Measurements from ENCODE around the gene SLC6A17.

SLC6A17 gene

DNA sequence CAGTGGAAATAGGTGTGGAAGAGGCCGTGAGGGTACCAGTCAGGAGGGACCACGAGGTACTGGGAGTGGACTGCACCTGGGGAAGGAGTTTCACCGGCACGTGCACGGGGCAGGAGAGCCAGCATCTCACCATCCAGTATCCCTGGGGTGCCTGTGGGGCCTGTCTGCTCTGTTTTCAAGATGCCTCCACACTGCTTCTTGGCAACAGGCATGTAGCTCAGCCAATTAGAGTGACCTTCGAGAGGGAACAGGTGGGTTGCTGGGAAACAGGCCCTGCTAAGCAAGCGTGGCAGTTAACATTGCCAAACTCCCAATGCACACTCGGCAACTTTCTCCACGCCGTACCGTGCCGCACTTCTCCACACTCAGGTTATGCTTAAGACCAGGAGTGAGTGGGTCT, 77.5 kb downstream of the SLC6A17 start:
- no peak overlapping the region for H3K4me3 ChIP-seq (ENCODE audit: low read length in 2 of 2)
- H3K9ac ChIP-seq (ENCODE audit: low read depth in 1 of 2, low read length in 2 of 2): no peak overlapping the region
- H3K4me1 ChIP-seq (ENCODE audit: control insufficient read depth in 2 of 2, insufficient read depth in 2 of 2, low read length in 2 of 2): no peaks in the 10 kb centered on the region
- no peak overlapping the region for H3K27ac ChIP-seq (ENCODE audit: low read depth in 2 of 2, low read length in 2 of 2)
- no peaks in the 10 kb centered on the region for H3K27me3 ChIP-seq (ENCODE audit: control insufficient read depth in 2 of 2, insufficient read depth in 2 of 2, low read length in 2 of 2)
- H3K9me3 ChIP-seq (ENCODE audit: control insufficient read depth in 2 of 2, low read length in 2 of 2): no peaks in the 10 kb centered on the region
- peaks cover 3 to 9% of the 10 kb centered on the region in 2 donors for H3K36me3 ChIP-seq (ENCODE audit: control insufficient read depth in 2 of 2, insufficient read depth in 2 of 2, low read length in 2 of 2)

- Histone ChIP-seq H3K4me3 (ENCODE audit: low read length in 2 of 2) (no peak overlapping the region), H3K27ac (ENCODE audit: low read depth in 2 of 2, low read length in 2 of 2) (no peak overlapping the region), H3K27me3 (ENCODE audit: control insufficient read depth in 2 of 2, insufficient read depth in 2 of 2, low read length in 2 of 2) (no peaks in the 10 kb centered on the region), H3K36me3 (ENCODE audit: control insufficient read depth in 2 of 2, insufficient read depth in 2 of 2, low read length in 2 of 2) (peaks cover 3 to 8% of the 10 kb centered on the region in 2 donors), H3K9me3 (ENCODE audit: control insufficient read depth in 2 of 2, low read length in 2 of 2) (no peaks in the 10 kb centered on the region), H3K4me1 (ENCODE audit: control insufficient read depth in 2 of 2, insufficient read depth in 2 of 2, low read length in 2 of 2) (no peaks in the 10 kb centered on the region), H3K9ac (ENCODE audit: low read depth in 1 of 2, low read length in 2 of 2) (no peak overlapping the region)
Measured at GRCh38 chr1:110228381-110228780, 78.1 kb downstream of the SLC6A17 start.

DNA sequence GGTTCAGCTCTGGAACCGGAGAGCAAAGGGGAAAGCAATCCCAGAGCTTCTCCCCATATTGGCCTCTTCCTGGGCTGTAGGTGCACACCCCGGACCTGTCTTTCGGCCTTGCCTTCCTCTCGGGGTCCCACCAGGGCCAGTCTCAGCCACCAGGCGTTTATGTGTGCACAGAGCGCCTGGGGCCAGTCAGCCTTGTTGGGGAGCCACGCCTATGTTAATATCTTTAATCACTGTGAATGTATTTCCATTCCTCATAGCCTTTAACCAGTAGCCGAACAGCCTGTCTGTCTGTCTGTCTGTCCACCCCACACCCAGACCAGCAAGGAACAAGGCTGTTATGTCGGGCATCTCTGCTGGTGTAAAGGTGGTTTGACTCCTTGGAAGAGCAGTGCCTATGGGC, 78.6 kb downstream of the SLC6A17 start:
- Histone ChIP-seq H3K4me3 (ENCODE audit: low read length in 2 of 2) (no peak overlapping the region), H3K27me3 (ENCODE audit: control insufficient read depth in 2 of 2, insufficient read depth in 2 of 2, low read length in 2 of 2) (no peaks in the 10 kb centered on the region), H3K4me1 (ENCODE audit: control insufficient read depth in 2 of 2, insufficient read depth in 2 of 2, low read length in 2 of 2) (no peaks in the 10 kb centered on the region), H3K9me3 (ENCODE audit: control insufficient read depth in 2 of 2, low read length in 2 of 2) (no peaks in the 10 kb centered on the region), H3K36me3 (ENCODE audit: control insufficient read depth in 2 of 2, insufficient read depth in 2 of 2, low read length in 2 of 2) (peaks cover 3 to 8% of the 10 kb centered on the region in 2 donors), H3K9ac (ENCODE audit: low read depth in 1 of 2, low read length in 2 of 2) (no peak overlapping the region), H3K27ac (ENCODE audit: low read depth in 2 of 2, low read length in 2 of 2) (no peak overlapping the region)

- H3K27me3 ChIP-seq (ENCODE audit: control insufficient read depth in 2 of 2, insufficient read depth in 2 of 2, low read length in 2 of 2): no peaks in the 10 kb centered on the region
- H3K36me3 ChIP-seq (ENCODE audit: control insufficient read depth in 2 of 2, insufficient read depth in 2 of 2, low read length in 2 of 2): peaks cover 3 to 8% of the 10 kb centered on the region in 2 donors
- no peak overlapping the region for H3K4me3 ChIP-seq (ENCODE audit: low read length in 2 of 2)
- H3K9me3 ChIP-seq (ENCODE audit: control insufficient read depth in 2 of 2, low read length in 2 of 2): no peaks in the 10 kb centered on the region
- no peaks in the 10 kb centered on the region for H3K4me1 ChIP-seq (ENCODE audit: control insufficient read depth in 2 of 2, insufficient read depth in 2 of 2, low read length in 2 of 2)
- H3K9ac ChIP-seq (ENCODE audit: low read depth in 1 of 2, low read length in 2 of 2): no peak overlapping the region
- H3K27ac ChIP-seq (ENCODE audit: low read depth in 2 of 2, low read length in 2 of 2): no peak overlapping the region
Measured at GRCh38 chr1:110229348-110230001, 79.2 kb downstream of the SLC6A17 start.

GRCh38 chr1:110230381-110231199, 80.3 kb downstream of the SLC6A17 start:
- Histone ChIP-seq H3K27me3 (ENCODE audit: control insufficient read depth in 2 of 2, insufficient read depth in 2 of 2, low read length in 2 of 2) (no peaks in the 10 kb centered on the region), H3K9me3 (ENCODE audit: control insufficient read depth in 2 of 2, low read length in 2 of 2) (no peaks in the 10 kb centered on the region), H3K36me3 (ENCODE audit: control insufficient read depth in 2 of 2, insufficient read depth in 2 of 2, low read length in 2 of 2) (peaks cover 3 to 8% of the 10 kb centered on the region in 2 donors), H3K9ac (ENCODE audit: low read depth in 1 of 2, low read length in 2 of 2) (no peak overlapping the region), H3K27ac (ENCODE audit: low read depth in 2 of 2, low read length in 2 of 2) (no peak overlapping the region), H3K4me1 (ENCODE audit: control insufficient read depth in 2 of 2, insufficient read depth in 2 of 2, low read length in 2 of 2) (peaks cover 0 to 3% of the 10 kb centered on the region in 2 donors), H3K4me3 (ENCODE audit: low read length in 2 of 2) (no peak overlapping the region)

GRCh38 chr1:110233861-110234260, 83.6 kb downstream of the SLC6A17 start:
- H3K4me3 ChIP-seq (ENCODE audit: low read length in 2 of 2): no peak overlapping the region
- H3K36me3 ChIP-seq (ENCODE audit: control insufficient read depth in 2 of 2, insufficient read depth in 2 of 2, low read length in 2 of 2): peaks cover 3 to 4% of the 10 kb centered on the region in 2 donors
- no peak overlapping the region for H3K9ac ChIP-seq (ENCODE audit: low read depth in 1 of 2, low read length in 2 of 2)
- no peaks in the 10 kb centered on the region for H3K9me3 ChIP-seq (ENCODE audit: control insufficient read depth in 2 of 2, low read length in 2 of 2)
- H3K4me1 ChIP-seq (ENCODE audit: control insufficient read depth in 2 of 2, insufficient read depth in 2 of 2, low read length in 2 of 2): peaks cover 0 to 12% of the 10 kb centered on the region in 2 donors
- no peak overlapping the region for H3K27ac ChIP-seq (ENCODE audit: low read depth in 2 of 2, low read length in 2 of 2)
- H3K27me3 ChIP-seq (ENCODE audit: control insufficient read depth in 2 of 2, insufficient read depth in 2 of 2, low read length in 2 of 2): no peaks in the 10 kb centered on the region

DNA sequence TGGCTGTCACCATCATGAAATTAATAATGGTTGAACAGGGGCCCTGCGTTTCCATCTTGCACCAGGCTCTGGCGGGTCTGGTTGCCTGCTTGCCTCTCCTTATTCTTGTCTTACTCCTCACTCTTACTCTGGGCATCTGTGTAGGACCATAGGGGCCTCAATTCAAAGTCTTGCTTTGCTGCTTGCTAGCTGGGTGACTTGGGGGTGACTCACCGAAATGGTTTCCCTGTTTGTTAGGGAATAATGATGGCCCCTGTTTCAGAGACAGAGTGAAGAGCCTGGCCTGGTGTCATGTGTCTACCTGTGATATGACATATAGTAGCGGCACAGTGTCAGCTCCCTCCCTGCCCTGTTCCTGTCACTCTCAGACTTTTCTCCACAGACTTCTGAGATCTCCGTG, 84.4 kb downstream of the SLC6A17 start:
- H3K9me3 ChIP-seq (ENCODE audit: control insufficient read depth in 2 of 2, low read length in 2 of 2): no peaks in the 10 kb centered on the region
- peaks cover 0 to 12% of the 10 kb centered on the region in 2 donors for H3K4me1 ChIP-seq (ENCODE audit: control insufficient read depth in 2 of 2, insufficient read depth in 2 of 2, low read length in 2 of 2)
- no peak overlapping the region for H3K4me3 ChIP-seq (ENCODE audit: low read length in 2 of 2)
- no peak overlapping the region for H3K27ac ChIP-seq (ENCODE audit: low read depth in 2 of 2, low read length in 2 of 2)
- H3K27me3 ChIP-seq (ENCODE audit: control insufficient read depth in 2 of 2, insufficient read depth in 2 of 2, low read length in 2 of 2): no peaks in the 10 kb centered on the region
- H3K36me3 ChIP-seq (ENCODE audit: control insufficient read depth in 2 of 2, insufficient read depth in 2 of 2, low read length in 2 of 2): peaks cover 3 to 4% of the 10 kb centered on the region in 2 donors
- H3K9ac ChIP-seq (ENCODE audit: low read depth in 1 of 2, low read length in 2 of 2): no peak overlapping the region

- no peaks in the 10 kb centered on the region for H3K27me3 ChIP-seq (ENCODE audit: control insufficient read depth in 2 of 2, insufficient read depth in 2 of 2, low read length in 2 of 2)
- H3K36me3 ChIP-seq (ENCODE audit: control insufficient read depth in 2 of 2, insufficient read depth in 2 of 2, low read length in 2 of 2): peaks cover 3 to 4% of the 10 kb centered on the region in 2 donors
- H3K4me1 ChIP-seq (ENCODE audit: control insufficient read depth in 2 of 2, insufficient read depth in 2 of 2, low read length in 2 of 2): peaks cover 0 to 12% of the 10 kb centered on the region in 2 donors
- no peaks in the 10 kb centered on the region for H3K9me3 ChIP-seq (ENCODE audit: control insufficient read depth in 2 of 2, low read length in 2 of 2)
- peak overlapping the region in 1 of 2 donors; percentile 52 for H3K27ac ChIP-seq (ENCODE audit: low read depth in 2 of 2, low read length in 2 of 2)
- H3K4me3 ChIP-seq (ENCODE audit: low read length in 2 of 2): no peak overlapping the region
- H3K9ac ChIP-seq (ENCODE audit: low read depth in 1 of 2, low read length in 2 of 2): peak overlapping the region in 1 of 2 donors; percentile 27
Measured at GRCh38 chr1:110235181-110235833, 85.0 kb downstream of the SLC6A17 start.

DNA sequence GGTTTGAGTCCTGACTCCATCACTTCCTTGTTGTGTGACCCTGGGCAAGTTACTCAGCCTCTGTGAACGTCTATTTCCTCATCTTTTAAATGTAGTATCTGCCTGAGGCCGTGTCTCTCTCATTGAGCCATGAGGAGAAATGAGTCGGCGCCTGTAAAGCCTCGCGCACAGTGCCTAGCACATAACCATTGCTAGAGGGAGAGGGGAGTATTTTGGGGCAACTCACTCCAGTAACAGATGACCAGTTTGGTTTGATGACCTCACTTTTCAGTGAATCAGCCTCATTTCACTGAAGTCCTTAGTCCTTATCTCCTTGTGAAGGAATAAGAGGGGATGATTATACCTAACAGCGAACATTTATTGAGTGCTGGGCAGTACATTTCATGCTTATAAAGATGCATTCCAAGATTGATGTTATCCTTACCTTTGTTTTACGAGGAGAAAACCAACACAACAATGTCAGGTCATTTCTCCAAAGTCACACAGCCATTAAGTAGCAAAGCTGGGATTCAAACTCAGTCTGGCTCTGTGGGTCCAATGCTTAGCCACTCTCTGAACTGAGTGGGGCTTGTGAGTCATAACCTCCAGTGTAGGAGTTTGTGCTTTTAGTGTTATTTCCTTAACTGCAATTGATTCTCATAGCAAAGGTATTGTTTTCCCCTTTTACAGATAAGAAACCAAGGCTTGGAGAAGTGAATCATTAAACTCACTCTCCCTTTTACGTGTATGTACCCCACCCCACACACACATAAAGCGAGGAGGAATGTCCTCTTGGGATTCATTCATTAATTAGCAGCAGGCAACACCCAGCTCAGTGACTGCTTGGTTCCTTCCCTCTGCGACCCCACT, 85.8 kb downstream of the SLC6A17 start:
- peak overlapping the region in 1 of 2 donors; percentile 27 for H3K9ac ChIP-seq (ENCODE audit: low read depth in 1 of 2, low read length in 2 of 2)
- peaks cover 0 to 12% of the 10 kb centered on the region in 2 donors for H3K4me1 ChIP-seq (ENCODE audit: control insufficient read depth in 2 of 2, insufficient read depth in 2 of 2, low read length in 2 of 2)
- peaks cover 3 to 4% of the 10 kb centered on the region in 2 donors for H3K36me3 ChIP-seq (ENCODE audit: control insufficient read depth in 2 of 2, insufficient read depth in 2 of 2, low read length in 2 of 2)
- no peak overlapping the region for H3K4me3 ChIP-seq (ENCODE audit: low read length in 2 of 2)
- no peaks in the 10 kb centered on the region for H3K9me3 ChIP-seq (ENCODE audit: control insufficient read depth in 2 of 2, low read length in 2 of 2)
- peak overlapping the region in 1 of 2 donors; percentile 52 for H3K27ac ChIP-seq (ENCODE audit: low read depth in 2 of 2, low read length in 2 of 2)
- H3K27me3 ChIP-seq (ENCODE audit: control insufficient read depth in 2 of 2, insufficient read depth in 2 of 2, low read length in 2 of 2): no peaks in the 10 kb centered on the region

Measured in mucosa of rectum (tissue), 2 donors.